ENCODE results near the gene SPCS3.
"Not testable (repeated sequence)": the region's sequence is repeated elsewhere in the genome, so short reads cannot be mapped to it uniquely, and the experiment has no call there.

Gene SPCS3

DNA sequence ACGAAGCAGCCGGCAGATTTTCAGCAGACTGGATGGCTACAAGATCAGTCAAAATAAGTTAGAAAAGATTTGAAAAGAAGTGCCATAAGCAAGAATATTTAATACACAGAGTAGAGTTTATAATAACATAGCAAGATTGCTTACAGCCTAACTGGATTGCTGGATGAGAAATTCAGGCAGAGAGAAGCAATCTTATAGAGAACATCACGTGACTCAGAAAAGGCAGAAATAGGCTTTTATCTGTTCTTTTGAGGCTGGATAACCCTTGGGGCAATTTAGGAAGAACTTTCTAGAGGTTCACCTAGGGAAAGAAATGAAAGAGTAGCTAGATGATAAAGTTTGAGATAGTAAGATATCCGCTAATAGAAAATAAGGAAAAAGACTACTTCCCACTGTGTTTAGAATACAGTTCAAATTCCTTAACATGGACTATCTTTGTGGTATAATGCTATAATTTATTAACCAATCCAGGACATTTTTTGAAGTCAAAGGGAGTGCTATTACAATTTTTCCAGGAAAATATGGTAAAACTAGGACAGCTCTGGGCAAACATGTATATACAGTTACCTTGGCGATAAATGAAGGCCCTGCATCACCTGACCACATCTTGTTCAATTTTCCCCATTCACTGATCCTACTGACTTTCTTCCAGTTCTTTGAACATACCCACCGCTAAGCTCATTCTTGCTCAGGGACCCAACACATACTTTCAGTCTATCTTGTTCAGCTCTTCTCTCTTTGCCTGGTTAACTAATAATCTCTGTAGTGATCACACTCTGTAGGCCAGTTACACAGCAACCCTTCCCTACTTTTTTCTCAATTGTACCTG lies 12.7 kb upstream of the SPCS3 start:
- no peak for DNase-seq

DNA sequence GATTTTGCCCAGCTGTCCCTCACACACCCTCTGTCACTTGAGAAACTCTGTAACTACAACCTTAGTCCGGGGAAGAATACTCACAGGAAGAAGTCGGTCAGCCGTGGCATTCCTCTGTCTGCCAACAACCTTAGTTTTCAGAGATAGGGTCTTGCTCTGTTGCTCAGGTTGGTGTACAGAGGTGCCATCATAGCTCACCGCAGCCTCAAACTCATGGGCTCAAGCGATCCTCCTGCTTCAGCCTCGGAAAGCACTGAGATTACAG lies 12.2 kb upstream of the SPCS3 start:
- DNase-seq = no peak

DNA sequence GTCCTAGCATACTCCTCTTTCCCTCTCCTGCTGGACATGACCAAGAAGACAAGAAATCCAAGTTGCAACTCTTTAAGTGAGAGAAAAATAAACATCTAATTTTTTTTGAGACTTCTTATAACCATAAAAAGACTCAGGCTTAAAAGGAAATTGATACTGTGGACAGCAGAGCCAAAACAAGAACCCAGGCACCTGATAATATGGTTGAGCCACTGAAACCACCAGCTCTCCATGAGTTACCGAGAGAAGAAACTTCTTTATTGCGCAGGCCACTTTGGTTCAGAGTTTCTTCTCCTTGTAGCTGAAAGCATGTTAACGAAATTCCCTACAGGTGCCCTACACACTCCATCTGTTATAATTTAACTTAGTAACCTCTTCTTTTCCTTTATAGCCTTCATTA lies 11.3 kb upstream of the SPCS3 start:
- DNase-seq = no peak

DNA sequence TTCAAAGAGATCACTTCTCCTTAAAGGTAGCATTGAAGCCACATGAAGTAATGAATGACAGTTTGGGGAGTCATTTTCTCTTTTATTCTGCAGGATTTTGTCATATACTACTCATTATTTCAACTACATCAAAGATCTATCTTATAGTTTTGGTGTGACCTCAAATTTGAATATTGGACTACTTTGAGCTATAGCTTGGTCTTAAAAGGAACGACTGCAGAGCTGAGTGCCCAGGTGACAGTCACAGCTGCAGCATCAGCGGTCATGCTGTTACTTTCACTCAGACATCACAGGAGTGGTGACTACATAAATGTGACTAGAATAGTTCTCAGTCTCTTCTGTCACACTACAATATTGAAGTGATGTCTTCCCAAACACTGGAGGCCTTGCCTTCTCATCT lies 10.7 kb upstream of the SPCS3 start:
- DNase-seq = no peak

DNA sequence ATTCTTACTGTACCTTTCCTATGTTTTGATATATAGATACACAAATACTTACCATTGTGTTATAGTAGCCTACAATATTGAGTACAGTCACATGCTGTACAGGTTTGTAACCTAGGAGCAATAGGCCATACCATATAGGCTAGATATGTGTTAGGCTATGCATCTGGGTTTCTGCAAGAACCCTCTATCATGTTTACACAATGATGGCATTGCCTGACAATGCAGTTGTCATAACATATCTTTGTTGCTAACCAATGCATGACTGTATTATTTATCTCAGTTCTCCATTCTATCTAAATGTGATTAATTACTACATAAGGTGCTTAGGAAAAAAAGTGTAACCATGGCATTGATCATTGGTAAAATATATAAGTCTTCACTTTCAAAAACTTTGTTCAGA lies 10.0 kb upstream of the SPCS3 start:
- no peak for DNase-seq

DNA sequence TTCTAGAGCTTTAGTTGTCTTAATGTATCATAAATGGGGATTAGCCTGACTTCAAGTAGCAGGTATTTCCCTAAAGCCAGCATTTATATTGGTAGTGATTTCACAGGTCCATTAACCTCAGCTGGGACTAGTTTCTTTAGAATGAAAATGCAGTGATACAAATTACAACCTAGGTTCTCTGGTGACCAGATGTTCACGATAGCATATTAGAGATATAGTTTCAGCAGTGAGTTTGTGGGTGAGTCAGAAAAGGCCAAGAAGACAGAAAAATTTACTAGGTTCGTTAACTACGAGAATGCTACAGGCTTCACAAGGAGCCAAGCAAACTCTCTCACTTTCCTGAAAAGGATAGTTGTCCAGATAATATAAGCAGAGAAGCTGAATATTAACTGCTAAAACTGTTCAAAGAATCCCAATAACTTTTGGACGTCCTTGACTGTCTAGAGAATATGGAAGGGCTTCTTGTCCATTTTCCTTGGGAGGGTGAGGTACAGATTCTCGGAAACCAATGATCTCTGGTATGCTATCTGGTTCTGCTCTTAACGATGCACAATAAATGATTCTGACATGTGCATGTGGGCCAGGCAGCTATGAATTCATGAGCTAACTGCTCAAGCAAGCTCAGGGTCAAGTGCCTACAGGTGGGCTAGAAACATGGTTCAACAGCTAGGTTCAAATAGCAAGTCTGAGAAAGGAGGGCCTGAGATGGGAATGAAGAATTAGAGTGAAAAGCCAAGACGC lies 6.0 kb upstream of the SPCS3 start:
- DNase-seq = no peak

DNA sequence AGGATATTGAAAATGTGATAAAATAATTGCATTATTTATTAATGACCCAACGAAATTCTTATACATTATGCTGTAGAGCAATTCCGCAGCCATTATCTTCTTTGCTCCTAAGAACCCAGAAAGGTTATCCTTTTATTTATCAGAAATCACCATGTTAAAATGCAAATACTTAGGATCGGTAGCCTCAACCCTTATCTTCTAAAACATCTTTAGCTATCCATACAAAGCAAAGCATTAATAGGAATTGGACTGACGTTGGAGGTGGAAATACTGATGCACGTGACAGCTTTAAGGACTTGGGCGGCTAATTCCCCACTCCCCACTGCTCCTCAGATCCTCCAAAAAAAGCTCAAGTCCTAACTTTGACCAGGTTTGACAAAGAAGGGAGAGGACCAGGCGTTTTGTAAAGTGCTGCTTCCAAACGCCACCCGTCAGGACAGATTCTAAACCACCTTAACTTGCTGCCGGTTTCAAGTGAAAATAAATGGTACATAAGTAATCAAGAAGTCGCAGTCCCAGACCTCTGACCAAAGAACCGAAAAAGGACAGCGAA lies 539 bp upstream of the SPCS3 start:
- DNase-seq = no peak

DNA sequence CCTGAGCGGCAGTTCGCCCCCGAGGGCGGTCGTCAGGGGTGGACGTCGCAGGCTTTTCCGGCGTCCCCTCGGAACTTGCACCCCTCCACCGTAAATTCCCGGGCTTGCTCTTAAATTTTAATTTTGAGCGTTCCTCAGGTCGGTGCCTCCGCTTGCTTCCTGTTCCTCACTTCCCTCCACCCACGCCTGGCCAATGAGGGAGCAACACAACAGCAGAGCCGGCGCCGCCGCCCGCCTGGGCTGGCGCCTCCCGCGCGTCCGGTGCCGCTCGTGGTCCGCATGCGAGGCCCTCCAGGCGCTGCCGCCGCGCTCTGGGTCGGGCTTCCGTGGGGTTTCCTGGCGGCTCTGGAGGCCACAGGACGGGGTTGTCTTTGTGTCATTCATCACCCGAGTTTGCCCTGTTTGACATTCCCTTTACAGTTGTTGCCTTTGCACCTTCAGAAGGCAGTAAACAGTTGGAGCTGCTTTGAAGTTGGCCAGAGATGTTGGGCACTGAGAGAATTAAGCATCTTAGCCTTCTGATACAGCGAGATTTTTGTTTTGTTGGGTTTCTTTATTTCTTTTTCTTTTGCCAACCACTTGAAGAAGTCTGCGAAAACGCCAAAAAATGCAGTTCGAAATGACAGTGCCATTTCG lies 692 bp downstream of the SPCS3 start:
- peak; percentile 92 for DNase-seq

DNA sequence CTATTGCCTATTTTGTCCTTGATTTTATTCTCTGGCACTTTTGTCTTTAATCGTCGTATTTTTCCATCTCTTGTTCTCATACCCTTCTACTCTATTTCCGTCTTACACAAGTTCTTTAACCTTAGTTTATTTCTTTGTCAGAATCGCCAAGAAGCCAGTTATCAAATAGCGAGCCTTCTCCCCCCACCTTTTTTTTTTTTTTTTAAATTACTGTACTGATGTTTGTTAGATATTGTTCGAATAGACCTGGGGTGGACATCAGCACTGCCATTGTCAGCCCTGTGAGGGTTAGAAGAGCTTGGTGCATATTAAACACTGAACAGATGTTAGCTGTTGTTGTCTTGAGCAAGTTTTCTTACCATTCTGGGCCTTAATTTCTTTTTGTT lies 1.2 kb downstream of the SPCS3 start:
- no peak for DNase-seq

DNA sequence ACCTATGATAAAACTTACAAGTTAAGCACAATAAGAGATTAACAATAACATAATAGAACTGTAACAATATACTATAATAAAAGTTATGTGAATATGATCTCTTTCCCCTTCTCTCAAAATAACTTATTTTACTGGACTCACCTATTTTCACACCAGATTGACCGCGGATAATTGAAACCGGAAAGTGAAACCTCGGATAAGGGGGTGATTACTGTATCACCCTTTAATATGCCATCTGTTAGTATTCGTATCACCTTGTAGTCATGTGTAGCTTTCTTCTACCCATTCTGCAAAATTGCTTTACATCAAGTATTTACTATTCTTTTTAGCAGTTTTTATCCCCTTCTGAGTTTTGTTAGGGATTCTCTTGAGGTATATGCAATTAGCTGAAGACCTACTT lies 1.8 kb downstream of the SPCS3 start:
- DNase-seq = no peak

DNA sequence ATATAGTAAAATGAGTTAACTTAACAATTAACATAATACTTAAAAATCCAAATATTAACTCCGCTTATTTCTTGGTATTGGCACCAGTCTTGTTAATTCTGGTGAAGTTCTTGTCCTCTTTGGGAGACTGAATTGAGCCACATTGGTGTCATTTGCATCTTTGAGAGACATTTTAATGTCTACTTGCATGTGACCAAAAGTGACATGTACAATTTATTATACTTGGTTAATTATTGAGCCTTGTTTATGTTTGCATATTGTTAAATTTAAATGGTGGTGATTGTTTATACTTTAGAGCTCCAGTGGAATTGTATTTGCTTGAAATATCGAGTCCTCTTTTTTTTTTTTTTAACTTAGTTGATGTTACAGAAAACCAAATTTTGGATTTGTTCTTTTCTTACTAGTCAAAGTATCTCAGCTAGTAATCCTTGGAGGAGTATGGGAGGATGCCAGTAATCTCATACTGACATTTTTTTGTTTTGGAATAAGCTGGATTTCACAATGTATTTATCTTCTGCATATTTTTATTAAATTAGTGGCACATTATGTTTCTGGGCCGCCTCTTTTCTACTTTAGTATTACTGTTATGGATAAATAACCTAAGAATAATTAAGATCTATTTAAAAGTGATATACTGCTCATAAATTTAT lies 3.9 kb downstream of the SPCS3 start:
- no peak for DNase-seq

DNA sequence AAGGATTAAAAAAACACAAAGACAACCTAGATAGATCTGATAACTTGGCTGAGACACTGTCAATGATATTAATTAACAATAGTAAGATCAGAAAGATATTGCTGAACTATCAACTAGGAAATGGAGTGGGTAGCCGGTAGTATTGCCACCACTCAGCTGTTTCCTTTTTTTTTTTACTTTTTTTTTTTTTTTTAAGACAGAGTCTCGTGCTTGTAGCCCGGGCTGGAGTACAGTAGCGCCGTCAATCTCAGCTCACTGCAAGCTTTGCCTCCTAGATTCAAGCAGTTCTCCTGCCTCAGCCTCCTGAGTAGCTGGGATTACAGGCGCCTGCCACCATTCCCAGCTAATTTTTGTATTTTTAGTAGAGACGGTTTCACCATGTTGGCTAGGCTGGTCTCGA lies 5.1 kb downstream of the SPCS3 start:
- not testable (repeated sequence) for DNase-seq

DNA sequence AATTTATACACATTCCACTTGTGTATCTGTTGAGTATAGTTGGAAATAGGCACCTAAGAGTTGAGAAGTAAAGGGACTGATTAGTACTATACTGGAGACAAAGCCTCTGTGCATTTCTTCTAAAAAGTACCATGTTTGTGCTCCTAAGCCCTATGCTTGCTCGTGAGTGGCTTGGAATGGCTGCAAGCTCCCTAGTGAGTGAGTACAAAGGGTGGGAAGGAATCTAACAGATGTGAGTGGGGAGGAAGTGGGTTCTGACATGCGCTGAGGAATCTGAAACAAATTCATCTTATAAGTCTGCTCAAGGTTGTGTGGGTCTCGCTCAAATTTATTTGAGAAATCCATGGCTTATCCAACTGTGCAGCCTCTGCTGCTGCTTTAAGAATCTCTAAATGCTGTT lies 13.3 kb downstream of the SPCS3 start:
- DNase-seq = no peak

DNA sequence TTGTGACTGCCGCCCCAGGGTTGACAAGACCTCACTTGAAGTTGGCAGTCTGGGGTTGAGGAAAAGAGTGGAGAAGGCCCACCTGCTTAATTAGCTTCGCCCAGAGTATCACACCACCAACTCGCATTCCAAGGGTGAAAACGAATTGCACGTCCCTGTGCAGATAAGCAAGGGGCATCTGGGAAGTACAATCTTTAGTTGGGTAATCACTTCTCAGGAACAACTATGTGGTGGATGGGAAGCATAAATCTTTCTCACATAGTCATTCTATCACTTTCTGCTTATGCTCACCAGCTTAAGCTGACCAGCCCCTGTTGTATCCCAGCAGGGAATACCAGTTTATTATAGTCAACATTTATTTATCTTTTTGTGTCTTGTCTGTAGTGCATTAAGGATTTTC lies 14.3 kb downstream of the SPCS3 start:
- DNase-seq = no peak

DNA sequence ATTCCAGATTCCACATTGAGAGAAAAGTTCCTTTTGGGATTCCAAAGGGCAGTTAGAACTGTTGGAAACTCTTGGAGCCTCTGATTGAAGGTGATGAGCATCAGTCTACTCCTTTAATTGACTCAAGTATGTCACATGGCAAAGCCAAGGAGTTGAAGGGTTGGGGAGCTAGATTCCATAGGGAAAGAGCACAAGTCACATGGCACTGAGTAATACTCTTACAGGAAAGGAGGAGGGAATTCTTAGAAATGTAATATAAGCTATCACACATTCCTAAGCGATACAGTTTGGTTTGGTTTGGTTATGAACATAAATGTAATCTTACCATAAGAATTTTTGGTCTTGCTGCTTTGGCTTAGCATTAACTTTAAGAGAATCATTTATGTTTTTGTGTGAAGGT lies 15.7 kb downstream of the SPCS3 start:
- no peak for DNase-seq

DNA sequence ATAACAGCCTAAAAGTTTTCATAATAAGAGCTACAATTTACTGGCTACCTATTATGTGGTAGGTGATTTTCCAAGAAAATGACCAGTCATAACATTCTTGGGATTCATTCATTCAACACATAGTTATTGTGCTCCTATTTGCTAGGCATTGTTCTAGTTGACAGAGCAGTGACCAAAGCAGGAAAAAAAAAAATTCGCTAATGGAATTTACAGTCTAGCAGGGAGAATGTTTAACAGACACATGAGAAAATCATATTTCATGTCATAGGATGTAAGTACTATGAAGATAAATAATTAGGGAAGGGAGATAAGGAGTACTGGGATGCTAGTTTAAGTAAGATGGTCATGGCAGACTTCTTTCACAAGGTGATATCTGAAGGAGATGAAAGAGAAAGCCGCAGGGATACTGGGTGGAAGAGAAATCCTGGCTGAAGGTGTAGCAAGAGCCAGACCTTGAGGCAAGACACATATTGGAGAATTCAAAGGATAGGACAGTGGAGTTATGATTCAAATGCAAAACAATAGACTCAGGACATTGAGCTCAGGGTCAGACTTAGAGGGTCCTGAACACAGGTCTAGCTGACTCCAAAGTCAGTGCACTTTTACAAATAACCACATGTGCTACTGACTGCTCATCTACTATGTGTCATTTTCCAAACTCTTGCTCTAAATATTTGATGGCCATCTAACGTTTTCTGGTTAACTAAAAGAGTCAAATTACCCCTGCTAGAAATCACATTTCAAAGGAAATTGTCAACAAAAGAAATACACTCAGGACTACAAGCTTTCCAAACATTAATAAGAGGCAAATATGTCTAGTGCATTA lies 20.4 kb downstream of the SPCS3 start:
- no peak for DNase-seq

DNA sequence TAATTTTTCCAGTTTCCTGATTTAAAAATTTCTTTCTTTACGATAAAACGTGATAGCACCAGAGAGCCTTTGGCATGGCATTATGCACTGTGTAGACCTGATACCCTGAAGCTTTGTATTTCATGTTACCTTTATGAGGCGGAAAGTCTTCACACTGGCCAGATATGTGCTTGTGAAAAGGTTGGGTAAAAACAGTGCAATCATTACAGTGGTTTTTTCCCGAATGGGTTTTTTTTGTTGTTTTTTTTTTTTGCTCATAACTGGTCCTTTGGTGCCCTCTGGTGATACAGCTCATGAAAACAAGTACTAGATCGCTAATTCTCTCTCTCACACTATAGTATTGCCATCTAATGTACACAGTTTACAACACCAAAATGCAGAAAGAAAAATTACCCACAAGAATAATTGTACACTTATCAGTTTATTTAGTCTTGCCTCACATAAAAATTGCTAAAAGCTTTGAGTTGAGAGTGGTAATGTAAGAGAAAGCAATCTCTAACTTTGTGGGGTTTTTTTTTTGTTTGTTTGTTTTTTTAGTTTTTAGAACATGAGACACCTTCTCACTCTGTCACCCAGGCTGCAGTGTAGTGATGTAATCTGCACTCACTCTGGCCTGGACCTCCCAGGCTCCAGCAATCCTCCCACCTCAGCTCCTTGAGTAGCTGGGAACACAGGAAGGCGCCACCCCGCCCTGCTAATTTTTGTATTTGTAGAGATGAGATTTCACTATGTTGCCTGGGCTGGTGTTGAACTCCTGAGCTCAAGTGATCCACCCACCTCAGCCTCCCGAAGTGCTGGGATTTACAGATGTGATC lies 21.3 kb downstream of the SPCS3 start:
- DNase-seq = peak; percentile 18

DNA sequence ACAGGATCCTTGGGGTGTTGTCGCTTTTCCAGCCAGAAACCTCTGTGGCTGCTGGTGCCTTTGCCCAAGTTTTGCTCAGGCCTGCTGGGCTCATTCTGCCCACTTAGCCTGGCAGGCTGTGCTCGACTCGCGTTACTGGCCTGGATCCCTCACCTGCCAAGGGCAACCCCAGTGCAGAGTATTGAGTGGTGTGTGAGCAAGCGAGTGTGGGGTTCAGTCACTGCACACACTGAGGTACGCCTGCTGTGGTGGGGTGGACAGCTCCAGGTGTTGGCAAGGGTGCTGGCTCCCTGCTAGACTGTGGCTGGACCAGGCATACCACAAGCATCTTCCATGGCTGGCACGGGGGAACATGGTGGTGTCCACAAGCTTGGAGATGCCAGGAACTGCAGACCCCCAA lies 22.6 kb downstream of the SPCS3 start:
- no peak for DNase-seq

DNA sequence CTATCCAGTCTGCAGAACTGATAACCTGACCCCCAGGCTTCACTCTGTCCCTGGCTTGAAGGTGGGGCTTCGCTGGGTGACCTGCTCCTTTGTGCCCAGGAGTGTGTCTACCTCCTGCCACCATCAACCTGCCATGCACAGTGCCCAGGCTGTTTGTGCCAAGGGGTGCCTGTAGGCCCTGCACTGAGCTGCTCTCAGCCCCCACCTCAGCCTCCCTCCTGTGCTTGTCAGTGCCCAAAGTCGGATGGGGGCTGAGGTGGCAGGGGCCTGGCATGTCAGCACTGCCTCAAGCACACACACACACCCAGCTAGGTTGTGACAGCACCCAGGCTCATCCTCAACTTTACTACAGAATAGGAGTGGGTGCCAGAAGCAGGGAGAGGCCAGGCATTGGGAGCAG lies 23.5 kb downstream of the SPCS3 start:
- DNase-seq = no peak

DNA sequence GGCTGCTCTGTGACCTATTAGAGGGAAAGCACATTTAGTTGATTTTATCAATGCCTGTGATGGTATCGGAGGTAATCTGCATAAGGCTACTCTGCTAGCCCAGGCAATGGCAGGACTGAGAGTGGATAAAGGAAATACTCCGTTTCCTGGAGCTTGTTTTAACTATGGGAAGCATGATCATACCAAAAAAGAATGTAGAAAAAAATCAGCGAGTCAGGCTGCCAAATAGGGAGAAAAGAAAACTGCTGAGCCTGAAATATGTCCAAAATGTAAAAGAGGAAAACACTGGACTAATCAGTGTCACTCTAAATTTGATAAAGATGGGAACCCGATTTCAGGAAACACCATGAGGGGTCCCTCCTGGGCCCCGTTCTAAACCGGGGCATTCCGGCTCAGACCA lies 25.6 kb downstream of the SPCS3 start:
- DNase-seq = not testable (repeated sequence)

DNA sequence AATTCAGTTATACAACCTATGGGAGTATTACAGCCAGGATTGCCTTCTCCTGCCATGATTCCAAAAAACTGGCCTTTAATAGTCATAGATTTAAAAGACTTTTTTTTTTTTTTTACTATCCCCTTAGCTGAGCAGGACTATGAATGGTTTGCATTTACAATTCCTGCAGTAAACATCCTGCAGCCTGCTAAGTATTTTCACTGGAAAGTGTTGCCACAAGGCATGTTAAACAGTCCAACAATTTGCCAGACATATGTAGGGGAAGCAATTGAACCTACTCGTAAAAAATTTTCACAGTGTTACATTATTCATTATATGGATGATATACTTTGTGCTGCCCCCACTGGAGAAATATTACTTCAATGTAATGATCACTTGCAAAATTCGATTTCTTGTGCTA lies 27.1 kb downstream of the SPCS3 start:
- not testable (repeated sequence) for DNase-seq

DNA sequence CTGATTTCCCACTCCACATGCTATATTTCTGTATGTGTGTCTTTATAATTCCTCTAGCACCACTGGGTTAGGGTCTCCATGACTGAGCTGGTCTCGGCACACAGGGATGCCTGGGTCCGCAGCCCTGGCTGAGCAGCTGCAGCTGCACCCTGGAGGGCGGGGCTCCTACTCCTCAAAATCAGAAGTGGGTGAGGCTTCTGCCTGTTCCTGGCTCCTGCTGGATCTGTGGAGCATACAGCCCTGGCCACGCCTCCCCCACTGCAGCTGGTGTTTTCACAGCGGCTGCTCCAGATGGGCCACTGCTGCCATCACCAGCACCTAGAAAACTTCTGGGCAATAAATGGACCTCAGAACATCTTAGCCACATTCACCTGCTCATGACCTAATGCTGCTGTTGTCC lies 30.9 kb downstream of the SPCS3 start:
- DNase-seq = no peak
